HepG2 (cell line): ENCODE results near the gene PXDC1. TPM values are rescaled to one million over a fixed set of nuclear protein-coding genes. Genes with fewer than 3 reads are reported as not detected.

ENCODE experiments used
- ATAC-seq: fragments of 200-7000 bp; cut with Tn5 transposase; 3 replicates; pipeline ENCODE4 v1.9.1; 2020; ENCODE audit warnings: mild to moderate bottlenecking, moderate library complexity
- BruUV-seq: library from RNA; stranded (reverse); fragments of 400-500 nt; replicated peaks from 2 replicates; lab custom pipeline; 2021; lab: Mats Ljungman, UMichigan
- CTCF ChIA-PET: fragments of 300-600 bp; formaldehyde crosslinking; extraction: SDS; loops from one replicate; lab custom pipeline; 2021; ENCODE audit warnings: low total read pairs, inconsistent platforms, low intra/inter-chr PET ratio; lab: Yijun Ruan, JAX
- POLR2A ChIA-PET: fragments of 350-600 bp; sonication (Branson Sonifier 250); formaldehyde crosslinking; loops from one replicate; lab custom pipeline; 2020; ENCODE audit warnings: antibody characterized with exemption, inconsistent platforms; lab: Yijun Ruan, JAX
- DNase-seq: peaks from one replicate; pipeline ENCODE4 v3.0.0-alpha.2; 2015; ENCODE audit warnings: low spot score
- FAIRE-seq: peaks from 3 replicates; lab custom pipeline; 2011; peaks lifted over from hg19 to GRCh38; lab: Jason Lieb, UNC
- H2AFZ ChIP-seq: one replicate; pipeline ENCODE4 v1.6.1; 2011; ENCODE audit warnings: low read length, inconsistent platforms
- H3K27ac ChIP-seq: fragments of 300-600 bp; 3 replicates; pipeline ENCODE4 v1.8.0; 2011; ENCODE audit warnings: mixed run types, mild to moderate bottlenecking, mixed read lengths, low read length, inconsistent platforms; ENCODE audit not compliant: insufficient read depth; ENCODE audit errors: extremely low read length
- H3K27me3 ChIP-seq, 2 experiments: fragments of 200-600 bp in 1 of 2; 2 replicates in 1 of 2; 3 replicates in 1 of 2; pipeline versions ENCODE4 v1.6.0 to v1.8.0; 2011; ENCODE audit warnings: low read length in 2 of 2, mild to moderate bottlenecking in 2 of 2, moderate library complexity in 2 of 2, inconsistent platforms in 1 of 2; ENCODE audit not compliant: insufficient read depth in 2 of 2, control insufficient read depth in 1 of 2
- H3K36me3 ChIP-seq, 2 experiments: fragments of 200-600 bp in 1 of 2; replicated peaks in 1 of 2; 2 replicates in 1 of 2; 3 replicates in 1 of 2; pipeline versions ENCODE4 v1.5.1 to v1.8.0; 2011; ENCODE audit warnings: low read length in 2 of 2, inconsistent platforms in 1 of 2; ENCODE audit not compliant: insufficient read depth in 2 of 2, control insufficient read depth in 1 of 2
- H3K4me1 ChIP-seq: 2 replicates; pipeline ENCODE4 v1.5.1; 2012; ENCODE audit warnings: low read length, inconsistent platforms; ENCODE audit not compliant: insufficient read depth
- H3K4me2 ChIP-seq: 2 replicates; pipeline ENCODE4 v1.6.0; 2011; ENCODE audit warnings: low read depth, low read length, inconsistent platforms
- H3K4me3 ChIP-seq, 3 experiments: fragments of 200-600 bp in 1 of 3; sonication (generic), shearing (Covaris generic) in 1 of 3; replicated peaks in 1 of 3; 2 replicates each; pipeline ENCODE4 v1.5.1; 2011 to 2016; ENCODE audit warnings: low read length in 3 of 3, inconsistent platforms in 2 of 3, low read depth in 2 of 3, mild to moderate bottlenecking in 2 of 3, control low read depth in 1 of 3, mixed read lengths in 1 of 3; ENCODE audit not compliant: insufficient read depth in 1 of 3
- H3K79me2 ChIP-seq: one replicate; pipeline ENCODE4 v1.6.1; 2011; ENCODE audit warnings: low read length, inconsistent platforms; ENCODE audit not compliant: insufficient read depth
- H3K9ac ChIP-seq: 2 replicates; pipeline ENCODE4 v1.6.0; 2011; ENCODE audit warnings: mild to moderate bottlenecking, low read depth, low read length, inconsistent platforms; ENCODE audit not compliant: insufficient read depth
- H3K9me3 ChIP-seq: 2 replicates; pipeline ENCODE4 v1.5.1; 2012; ENCODE audit warnings: mild to moderate bottlenecking, low read length
- H4K20me1 ChIP-seq: 2 replicates; pipeline ENCODE4 v1.6.0; 2011; ENCODE audit warnings: inconsistent platforms, mild to moderate bottlenecking, low read length, moderate library complexity; ENCODE audit not compliant: insufficient read depth
- CENPT ChIP-seq: sonication (generic); formaldehyde crosslinking; IDR thresholded peaks from 2 replicates; pipeline ENCODE4 v1.8.0; 2022; ENCODE audit warnings: low read depth, mild to moderate bottlenecking, moderate library complexity, missing genetic modification reagents
- EHMT2 ChIP-seq: fragments of 200-600 bp; sonication (generic); IDR thresholded peaks from 2 replicates; pipeline ENCODE4 v1.7.0; 2017; ENCODE audit warnings: antibody characterized with exemption, low read depth, low read length, borderline replicate concordance
- ETV5 ChIP-seq: IDR thresholded peaks from 2 replicates; pipeline ENCODE4 v1.6.1; 2018; ENCODE audit warnings: missing biosample characterization, missing genetic modification reagents, inconsistent platforms, borderline replicate concordance
- FOXC1 ChIP-seq: sonication (generic); formaldehyde crosslinking; IDR thresholded peaks from 2 replicates; pipeline ENCODE4 v1.8.0; 2022; ENCODE audit warnings: mild to moderate bottlenecking, missing genetic modification reagents, borderline replicate concordance
- MIXL1 ChIP-seq: IDR thresholded peaks from 2 replicates; pipeline ENCODE4 v1.6.1; 2016
- POLR2A ChIP-seq, 2 experiments: IDR thresholded peaks; 2 replicates each; pipeline ENCODE4 v1.6.1; 2011; ENCODE audit warnings: low read depth in 2 of 2, low read length in 2 of 2, mild to moderate bottlenecking in 1 of 2, moderate library complexity in 1 of 2; ENCODE audit not compliant: insufficient read depth in 1 of 2
- TCF7L2 ChIP-seq: IDR thresholded peaks from 2 replicates; pipeline ENCODE4 v1.6.1; 2011; ENCODE audit warnings: mild to moderate bottlenecking, low read depth, low read length, moderate library complexity
- ZFX ChIP-seq: sonication (generic); formaldehyde crosslinking; IDR thresholded peaks from 2 replicates; pipeline ENCODE4 v1.4.0; 2020; ENCODE audit warnings: mild to moderate bottlenecking, low read depth, missing genetic modification reagents, moderate library complexity
- ZNF12 ChIP-seq: sonication (generic); formaldehyde crosslinking; IDR thresholded peaks from 2 replicates; pipeline ENCODE4 v1.5.0; 2020; ENCODE audit warnings: missing genetic modification reagents
- ZNF572 ChIP-seq: sonication (generic); formaldehyde crosslinking; IDR thresholded peaks from 2 replicates; pipeline ENCODE4 v1.5.1; 2020; ENCODE audit warnings: mild to moderate bottlenecking, missing genetic modification reagents
- ZNF619 ChIP-seq: sonication (generic); formaldehyde crosslinking; IDR thresholded peaks from 2 replicates; pipeline ENCODE4 v1.4.0; 2020; ENCODE audit warnings: mild to moderate bottlenecking, missing genetic modification reagents
- ZNF792 ChIP-seq: IDR thresholded peaks from 2 replicates; pipeline ENCODE4 v1.6.1; 2016
- ZNF839 ChIP-seq: sonication (generic); formaldehyde crosslinking; IDR thresholded peaks from 2 replicates; pipeline ENCODE4 v1.4.0; 2020; ENCODE audit warnings: missing genetic modification reagents, mild to moderate bottlenecking, borderline replicate concordance
- WGBS: methylation state at CpG from one replicate; pipeline ENCODE4 v1.1.6; 2017; ENCODE audit warnings: low lambda C conversion rate; 5-methylcytosine and 5-hydroxymethylcytosine counted together
- in situ Hi-C: cut with HindIII; loops from 2 replicates; pipeline ENCODE4 v1.10.0; 2017; ENCODE audit warnings: low pct_unique_long_range_greater_than_20kb; ENCODE audit not compliant: extremely low pct_ligation_motif_present
- intact Hi-C: fragments of 100-400 bp; cut with micrococcal nuclease; formaldehyde crosslinking; loops from one replicate; pipeline ENCODE4 v1.10.0; 2022; ENCODE audit not compliant: unreplicated experiment
- polyA plus RNA-seq, 8 experiments: library from polyadenylated mRNA; depleted of rRNA in 3 of 8; stranded (reverse) in 7 of 8; unstranded in 1 of 8; fragments of >200 nt; fragmentation: Illumina TruSeq in 4 of 8; extraction: Trizol in 4 of 8; gene quantifications; 2 replicates each; pipeline versions ENCODE4 v1.2.1 to v1.2.3, GENCODE V29; 2011 to 2016; ENCODE audit warnings: low read depth in 4 of 8, missing spikeins in 1 of 8, mixed read lengths in 1 of 8; ENCODE audit not compliant: insufficient read depth in 1 of 8
- total RNA-seq, 5 experiments: library from RNA; depleted of rRNA; stranded (reverse); fragments of >200 nt; fragmentation: Illumina TruSeq; extraction: Trizol; gene quantifications; 2 replicates each; pipeline ENCODE4 v1.2.3, GENCODE V29; 2016; ENCODE audit warnings: low read depth in 1 of 5
- TF ChIP-seq, protein P1 (sequence below): IDR thresholded peaks from 2 replicates; pipeline ENCODE4 v1.6.1; 2016; ENCODE audit warnings: low read depth, borderline replicate concordance
- TF ChIP-seq, protein P2 (sequence below): sonication (generic); formaldehyde crosslinking; IDR thresholded peaks from 2 replicates; pipeline ENCODE4 v1.8.1; 2022; ENCODE audit warnings: low read depth, mild to moderate bottlenecking, missing genetic modification reagents
- TF ChIP-seq, protein P3 (sequence below): sonication (generic); formaldehyde crosslinking; IDR thresholded peaks from 2 replicates; pipeline ENCODE4 v1.5.0; 2020; ENCODE audit warnings: missing genetic modification reagents
- TF ChIP-seq, protein P4 (sequence below): sonication (generic); formaldehyde crosslinking; IDR thresholded peaks from 2 replicates; pipeline ENCODE4 v1.5.1; 2020; ENCODE audit warnings: mild to moderate bottlenecking, missing genetic modification reagents, borderline replicate concordance

Gene PXDC1
- total and polyA plus RNA-seq, 2 of the 13 experiments (the other 11 are each of a cell fraction or from before 2014, with no cell fraction given), result 32.4 to 34.7 TPM

DNA sequence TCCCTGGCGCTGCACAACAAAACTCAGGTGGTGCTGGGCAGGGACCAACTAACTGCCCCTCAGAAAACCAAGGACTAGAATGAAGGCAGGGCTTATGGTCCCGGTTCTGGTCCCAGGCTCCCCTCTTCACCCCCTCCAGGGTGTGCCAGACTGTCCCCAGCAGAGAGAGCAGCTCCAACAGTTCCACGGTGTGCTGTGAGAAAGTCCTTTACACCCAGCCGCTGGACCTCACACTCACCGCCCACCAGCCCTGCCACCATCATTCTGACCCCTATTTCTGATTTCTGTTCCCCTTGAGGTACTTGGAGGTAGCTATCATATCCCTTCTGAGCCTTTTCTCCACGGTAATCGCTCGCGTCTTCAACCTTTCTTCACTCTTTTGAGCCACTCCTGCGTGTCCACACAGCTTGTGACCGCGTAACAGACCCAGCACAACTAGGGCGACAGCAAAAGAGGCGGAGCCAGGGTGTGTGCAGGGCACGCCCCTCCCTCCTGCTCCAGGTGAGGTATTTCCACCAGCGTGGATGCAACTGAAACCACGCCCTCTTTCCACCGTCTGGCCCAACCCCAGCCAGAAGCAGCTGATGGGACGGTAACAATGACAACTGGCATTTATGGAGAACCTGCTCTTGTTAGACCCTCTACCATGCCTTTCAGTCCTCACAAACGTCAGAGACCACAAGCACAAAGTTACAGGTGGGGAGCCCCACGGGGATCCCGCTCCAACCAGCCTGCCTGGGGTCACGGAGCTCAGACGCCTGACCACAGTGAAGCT lies 2.3 kb downstream of the PXDC1 start:
- intact Hi-C loops, result loop anchor here (2.0 kb wide), 1 partner anchor 40 kb away; no protein-coding TSS in a partner anchor
- H3K9me3 ChIP-seq, result no peaks in the 10 kb centered on the region
- peak overlapping the region; percentile 71 to 81 (median 76) for H3K4me3 ChIP-seq
- ATAC-seq (no peak), DNase-seq (no peak), FAIRE-seq (no peak)
- H3K36me3 ChIP-seq, result peaks cover 7 to 20% of the 10 kb centered on the region in 2 experiments; a peak in 3 of 5 replicates
- peak overlapping the region; percentile 85 for H3K9ac ChIP-seq
- WGBS, result 60% methylated on average over 23 of the region's 24 CpGs
- H4K20me1 ChIP-seq, result peaks cover 33% of the 10 kb centered on the region
- peaks cover 64% of the 10 kb centered on the region for H3K79me2 ChIP-seq
- POLR2A ChIA-PET, result interaction anchor here (0.8 to 3.3 kb wide), 30 partner anchors 8 to 497 kb away, joined by 3 to 37 read pairs (median 4); partner anchors contain the start of gene PSMG4
- H3K4me1 ChIP-seq, result peaks cover 76% of the 10 kb centered on the region
- in situ Hi-C loops, result loop anchor here (5.0 kb wide), 2 partner anchors 78 to 138 kb away; no protein-coding TSS in a partner anchor
- CTCF ChIA-PET, result interaction anchor here (0.7 to 2.3 kb wide), 9 partner anchors 76 to 259 kb away, joined by 3 to 17 read pairs (median 8); partner anchors contain the start of gene FAM50B
- H2AFZ ChIP-seq, result no peak overlapping the region
- no TSS peak for BruUV-seq
- no peaks in the 10 kb centered on the region for H3K27me3 ChIP-seq
- peak overlapping the region; percentile 93 for H3K4me2 ChIP-seq
- peak overlapping the region; percentile 78 for H3K27ac ChIP-seq
- TF ChIP-seq, protein P1, sequence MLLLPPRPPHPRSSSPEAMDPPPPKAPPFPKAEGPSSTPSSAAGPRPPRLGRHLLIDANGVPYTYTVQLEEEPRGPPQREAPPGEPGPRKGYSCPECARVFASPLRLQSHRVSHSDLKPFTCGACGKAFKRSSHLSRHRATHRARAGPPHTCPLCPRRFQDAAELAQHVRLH (CRISPR knock-in tag), result no peak
- 0 out of 2 replicates have a peak, but pooled peaks have one; percentile 39 for TF ChIP-seq ZNF839
- no peak for TF ChIP-seq ZFX (CRISPR knock-in tag)
- TF ChIP-seq, protein P2, sequence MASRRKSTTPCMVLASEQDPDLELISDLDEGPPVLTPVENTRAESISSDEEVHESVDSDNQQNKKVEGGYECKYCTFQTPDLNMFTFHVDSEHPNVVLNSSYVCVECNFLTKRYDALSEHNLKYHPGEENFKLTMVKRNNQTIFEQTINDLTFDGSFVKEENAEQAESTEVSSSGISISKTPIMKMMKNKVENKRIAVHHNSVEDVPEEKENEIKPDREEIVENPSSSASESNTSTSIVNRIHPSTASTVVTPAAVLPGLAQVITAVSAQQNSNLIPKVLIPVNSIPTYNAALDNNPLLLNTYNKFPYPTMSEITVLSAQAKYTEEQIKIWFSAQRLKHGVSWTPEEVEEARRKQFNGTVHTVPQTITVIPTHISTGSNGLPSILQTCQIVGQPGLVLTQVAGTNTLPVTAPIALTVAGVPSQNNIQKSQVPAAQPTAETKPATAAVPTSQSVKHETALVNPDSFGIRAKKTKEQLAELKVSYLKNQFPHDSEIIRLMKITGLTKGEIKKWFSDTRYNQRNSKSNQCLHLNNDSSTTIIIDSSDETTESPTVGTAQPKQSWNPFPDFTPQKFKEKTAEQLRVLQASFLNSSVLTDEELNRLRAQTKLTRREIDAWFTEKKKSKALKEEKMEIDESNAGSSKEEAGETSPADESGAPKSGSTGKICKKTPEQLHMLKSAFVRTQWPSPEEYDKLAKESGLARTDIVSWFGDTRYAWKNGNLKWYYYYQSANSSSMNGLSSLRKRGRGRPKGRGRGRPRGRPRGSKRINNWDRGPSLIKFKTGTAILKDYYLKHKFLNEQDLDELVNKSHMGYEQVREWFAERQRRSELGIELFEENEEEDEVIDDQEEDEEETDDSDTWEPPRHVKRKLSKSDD (CRISPR knock-in tag), result no peak
- no peak for TF ChIP-seq ETV5 (CRISPR knock-in tag)
- no peak for TF ChIP-seq ZNF792 (CRISPR knock-in tag)
- TF ChIP-seq, protein P3, sequence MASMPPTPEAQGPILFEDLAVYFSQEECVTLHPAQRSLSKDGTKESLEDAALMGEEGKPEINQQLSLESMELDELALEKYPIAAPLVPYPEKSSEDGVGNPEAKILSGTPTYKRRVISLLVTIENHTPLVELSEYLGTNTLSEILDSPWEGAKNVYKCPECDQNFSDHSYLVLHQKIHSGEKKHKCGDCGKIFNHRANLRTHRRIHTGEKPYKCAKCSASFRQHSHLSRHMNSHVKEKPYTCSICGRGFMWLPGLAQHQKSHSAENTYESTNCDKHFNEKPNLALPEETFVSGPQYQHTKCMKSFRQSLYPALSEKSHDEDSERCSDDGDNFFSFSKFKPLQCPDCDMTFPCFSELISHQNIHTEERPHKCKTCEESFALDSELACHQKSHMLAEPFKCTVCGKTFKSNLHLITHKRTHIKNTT, result no peak
- TF ChIP-seq MIXL1 (CRISPR knock-in tag), result 0 out of 2 replicates have a peak, but pooled peaks have one; percentile 23
- TF ChIP-seq ZNF572 (CRISPR knock-in tag), result 0 out of 2 replicates have a peak, but pooled peaks have one; percentile 50
- no peak for TF ChIP-seq FOXC1 (CRISPR knock-in tag)
- TF ChIP-seq POLR2A (IDR thresholded peaks at IDR 0.05; ENCODE audit: insufficient read depth in 1 of 2, low read depth in 2 of 2, low read length in 2 of 2), result 0 out of 4 replicates have a peak, but pooled peaks of 1 of the 2 experiments have one; percentile 34
- TF ChIP-seq EHMT2, result no peak
- TF ChIP-seq ZNF619 (CRISPR knock-in tag), result no peak
- TF ChIP-seq ZNF12 (CRISPR knock-in tag), result no peak
- TF ChIP-seq CENPT (CRISPR knock-in tag), result no peak
- no peak for TF ChIP-seq TCF7L2
- TF ChIP-seq, protein P4, sequence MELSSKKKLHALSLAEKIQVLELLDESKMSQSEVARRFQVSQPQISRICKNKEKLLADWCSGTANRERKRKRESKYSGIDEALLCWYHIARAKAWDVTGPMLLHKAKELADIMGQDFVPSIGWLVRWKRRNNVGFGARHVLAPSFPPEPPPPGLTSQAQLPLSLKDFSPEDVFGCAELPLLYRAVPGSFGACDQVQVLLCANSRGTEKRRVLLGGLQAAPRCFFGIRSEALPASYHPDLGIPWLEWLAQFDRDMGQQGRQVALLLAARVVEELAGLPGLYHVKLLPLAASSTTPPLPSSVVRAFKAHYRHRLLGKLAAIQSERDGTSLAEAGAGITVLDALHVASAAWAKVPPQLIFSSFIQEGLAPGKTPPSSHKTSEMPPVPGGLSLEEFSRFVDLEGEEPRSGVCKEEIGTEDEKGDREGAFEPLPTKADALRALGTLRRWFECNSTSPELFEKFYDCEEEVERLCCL (CRISPR knock-in tag), result no peak
